Pancreas (tissue), 10 donors: ENCODE measurements around the gene SCG3. TPM values are rescaled to one million over a fixed set of nuclear protein-coding genes. Genes with fewer than 3 reads are reported as not detected.
A peak's percentile ranks its signal among the peaks of the same experiment; 100 is the strongest.

ENCODE experiments used
- ATAC-seq, 4 donors: fragments of 200-7000 bp; cut with Tn5 transposase; one replicate each; pipeline versions ENCODE4 v1.8.0 to v1.9.1; 2020; ENCODE audit warnings: mild to moderate bottlenecking in 4 of 4, moderate library complexity in 4 of 4
- DNase-seq, 6 donors: peaks; one replicate each; pipeline ENCODE4 v3.0.0-alpha.2; 2020
- FAIRE-seq: peaks from 2 replicates; lab custom pipeline; 2012; peaks lifted over from hg19 to GRCh38; lab: Jason Lieb, UNC
- H3K27ac ChIP-seq, 4 donors: fragments of 200-600 bp; sonication (generic); 1 replicate in 3 of 4; 2 replicates in 1 of 4; pipeline versions ENCODE4 v1.5.0 to v1.8.0; 2020
- H3K27me3 ChIP-seq, 4 donors: fragments of 200-600 bp; one replicate each; pipeline ENCODE4 v1.8.0; 2021
- H3K36me3 ChIP-seq, 3 donors: fragments of 200-600 bp; sonication (generic) in 1 of 3; one replicate each; pipeline versions ENCODE4 v1.5.0 to v1.8.0; 2020 to 2021
- H3K4me1 ChIP-seq, 3 donors: fragments of 200-600 bp; one replicate each; pipeline ENCODE4 v1.8.0; 2021
- H3K4me3 ChIP-seq, 4 donors: fragments of 200-600 bp; sonication (generic) in 2 of 4; one replicate each; pipeline versions ENCODE4 v1.5.0 to v1.8.0; 2020 to 2021
- H3K9me3 ChIP-seq, 4 donors: fragments of 200-600 bp; one replicate each; pipeline ENCODE4 v1.8.0; 2021
- CTCF ChIP-seq, 4 donors: fragments of 200-600 bp; sonication (generic) in 3 of 4; IDR thresholded peaks; one replicate each; pipeline versions ENCODE4 v1.5.0 to v1.8.0; 2021; ENCODE audit warnings: antibody characterized with exemption in 4 of 4
- WGBS, 2 donors: extraction: QIAGEN DNeasy Blood & Tissue Kit; methylation state at CpG; one replicate each; pipeline ENCODE4 v1.1.7; 2013; 5-methylcytosine and 5-hydroxymethylcytosine counted together
- intact Hi-C, 3 donors: fragments of 100-400 bp; cut with DNase I; formaldehyde crosslinking; loops; one replicate each; pipeline versions ENCODE4 v1.11.1 to v1.14.2; 2022
- polyA plus RNA-seq, 2 donors: library from polyadenylated mRNA; stranded (reverse); fragments of 200-250 nt; gene quantifications; one replicate each; pipeline ENCODE4 v1.2.3, GENCODE V29; 2013
- total RNA-seq, 6 donors: library from RNA; stranded (reverse); fragmentation: NEBNext Ultra II Directional in 4 of 6; extraction: Animal tissue kit (Norgen Biotek cat#: 25700) in 4 of 6; gene quantifications; one replicate each; pipeline versions ENCODE4 v1.2.1 to v1.2.4, GENCODE V29; 2021 to 2023
- donor health status: healthy with polysubstance abuse.
- donor health status: DM: no; HTN: no; CAD: no; lungs with moderate emphysema.
- donor health status: DM: no; HTN: no; CAD: no.
- donor health status: control.
- donor health status: control.
- donor health status: Bipolar disorder and iron deficiency.
- donor health status: DM: yes; HTN: yes; CAD: no.
- donor health status: DM: no; HTN: no; CAD: no.
- donor health status: DM: no; HTN: no; CAD: no.
- donor health status: DM: yes; HTN: yes; CAD: no.

The SCG3 gene
- total and polyA plus RNA-seq, 8 donors, result 2.4 to 67.5 (median 9.6) TPM

GRCh38 chr15:51727141-51727897, 46.0 kb downstream of the SCG3 start:
- ATAC-seq (peak in 2 of 4 donors; percentile 24 to 28), DNase-seq (no peak), FAIRE-seq (no peak)
- H3K4me3 ChIP-seq, result no peak overlapping the region
- no peaks in the 10 kb centered on the region for H3K9me3 ChIP-seq
- H3K27me3 ChIP-seq, result no peaks in the 10 kb centered on the region
- 72 to 75% methylated on average over 4 of the region's 4 CpGs for WGBS, 2 donors
- H3K4me1 ChIP-seq, result peaks cover 3 to 7% (median 5%) of the 10 kb centered on the region in 3 donors
- intact Hi-C loops, result no loop called here
- H3K36me3 ChIP-seq, result no peaks in the 10 kb centered on the region
- no peak for TF ChIP-seq CTCF (IDR thresholded peaks at IDR 0.05)
- H3K27ac ChIP-seq, result no peak overlapping the region

GRCh38 chr15:51731549-51732267, 50.4 kb downstream of the SCG3 start:
- FAIRE-seq, result no peak
- TF ChIP-seq CTCF (IDR thresholded peaks at IDR 0.05), result no peak

GRCh38 chr15:51732646-51733045, 51.3 kb downstream of the SCG3 start:
- no peak overlapping the region for H3K4me3 ChIP-seq
- no peaks in the 10 kb centered on the region for H3K9me3 ChIP-seq
- no peaks in the 10 kb centered on the region for H3K36me3 ChIP-seq
- DNase-seq, result no peak
- peaks cover 5 to 12% (median 8%) of the 10 kb centered on the region in 3 donors for H3K4me1 ChIP-seq
- no peaks in the 10 kb centered on the region for H3K27me3 ChIP-seq
- intact Hi-C loops, result loop anchor here in 1 of 3 donors (10.0 kb wide), 1 partner anchor 178 kb away; no protein-coding TSS in a partner anchor
- H3K27ac ChIP-seq, result peak overlapping the region in 2 of 4 donors; percentile 85 to 89
- no peak for FAIRE-seq
- 71 to 72% methylated on average over 2 of the region's 2 CpGs for WGBS, 2 donors
- no peak for TF ChIP-seq CTCF (IDR thresholded peaks at IDR 0.05)
- ATAC-seq, result no peak

More at GRCh38 chr15:51731549-51732267, 50.4 kb downstream of the SCG3 start:
- Histone ChIP-seq H3K9me3 (no peaks in the 10 kb centered on the region), H3K27me3 (no peaks in the 10 kb centered on the region), H3K36me3 (no peaks in the 10 kb centered on the region), H3K4me1 (peaks cover 5 to 12% (median 8%) of the 10 kb centered on the region in 3 donors), H3K27ac (peak overlapping the region; percentile 20 to 89 (median 60)), H3K4me3 (peak overlapping the region in 2 of 4 donors; percentile 18 to 27)
- WGBS, 2 donors, result 22 to 29% methylated on average over 5 of the region's 5 CpGs
- peak in 1 of 6 donors; percentile 45 for DNase-seq
- peak; percentile 71 to 80 (median 77) for ATAC-seq
- intact Hi-C loops, result loop anchor here in 1 of 3 donors (10.0 kb wide), 1 partner anchor 177 kb away; no protein-coding TSS in a partner anchor

- TF ChIP-seq CTCF (IDR thresholded peaks at IDR 0.05), result no peak
- peaks cover 5 to 12% (median 8%) of the 10 kb centered on the region in 3 donors for H3K4me1 ChIP-seq
- H3K36me3 ChIP-seq, result no peaks in the 10 kb centered on the region
- H3K4me3 ChIP-seq, result peak overlapping the region in 1 of 4 donors; percentile 86
- FAIRE-seq (no peak), ATAC-seq (no peak), DNase-seq (no peak)
- H3K27ac ChIP-seq, result no peak overlapping the region
- intact Hi-C loops, result loop anchor here in 1 of 3 donors (10.0 kb wide), 1 partner anchor 181 kb away; no protein-coding TSS in a partner anchor
- H3K9me3 ChIP-seq, result no peaks in the 10 kb centered on the region
- H3K27me3 ChIP-seq, result no peaks in the 10 kb centered on the region
- WGBS, 2 donors, result 62 to 70% methylated on average over 5 of the region's 5 CpGs
These were observed 54.1 kb downstream of the SCG3 start for GRCh38 chr15:51735228-51736010.
